Liver (tissue), 9 donors: Measurements from ENCODE around the gene EME1. TPM values are rescaled to one million over a fixed set of nuclear protein-coding genes. Genes with fewer than 3 reads are reported as not detected.

Experiments
- DNase-seq: peaks from one replicate; pipeline ENCODE4 v3.0.0-alpha.2; 2017; ENCODE audit warnings: low spot score
- H3K27ac ChIP-seq, 2 donors: one replicate each; pipeline ENCODE4 v1.7.0; 2013; ENCODE audit warnings: inconsistent platforms in 2 of 2, low read length in 2 of 2, control low read depth in 1 of 2, low read depth in 1 of 2, mild to moderate bottlenecking in 1 of 2
- H3K27me3 ChIP-seq, 4 donors: one replicate each; pipeline versions ENCODE4 v1.6.1 to v1.7.0; 2013; ENCODE audit warnings: low read length in 3 of 4, inconsistent platforms in 1 of 4, mild to moderate bottlenecking in 1 of 4, moderate library complexity in 1 of 4; ENCODE audit not compliant: control insufficient read depth in 4 of 4, insufficient read depth in 4 of 4
- H3K36me3 ChIP-seq, 4 donors: one replicate each; pipeline versions ENCODE4 v1.6.1 to v1.7.0; 2013; ENCODE audit warnings: low read length in 3 of 4, mild to moderate bottlenecking in 3 of 4, low read depth in 1 of 4, moderate library complexity in 1 of 4; ENCODE audit not compliant: control insufficient read depth in 4 of 4, insufficient read depth in 3 of 4
- H3K4me1 ChIP-seq, 4 donors: one replicate each; pipeline versions ENCODE4 v1.6.1 to v1.7.0; 2013; ENCODE audit warnings: low read length in 3 of 4, mild to moderate bottlenecking in 3 of 4, moderate library complexity in 1 of 4; ENCODE audit not compliant: control insufficient read depth in 4 of 4, insufficient read depth in 4 of 4
- H3K4me3 ChIP-seq, 3 donors: one replicate each; pipeline versions ENCODE4 v1.6.1 to v1.7.0; 2013; ENCODE audit warnings: low read length in 3 of 3, control low read depth in 1 of 3, low read depth in 1 of 3, mild to moderate bottlenecking in 1 of 3
- H3K9ac ChIP-seq, 2 donors: one replicate each; pipeline ENCODE4 v1.7.0; 2013; ENCODE audit warnings: low read length in 2 of 2, mild to moderate bottlenecking in 2 of 2, moderate library complexity in 2 of 2, control low read depth in 1 of 2, low read depth in 1 of 2
- H3K9me3 ChIP-seq, 4 donors: one replicate each; pipeline versions ENCODE4 v1.6.1 to v1.7.0; 2013; ENCODE audit warnings: low read length in 3 of 4; ENCODE audit not compliant: control insufficient read depth in 4 of 4
- ATF3 ChIP-seq: IDR thresholded peaks from 2 replicates; pipeline ENCODE4 v1.6.1; 2016; ENCODE audit warnings: antibody characterized with exemption
- EGR1 ChIP-seq, 2 donors: IDR thresholded peaks; 2 replicates each; pipeline ENCODE4 v1.6.1; 2016 to 2018; ENCODE audit warnings: antibody characterized with exemption in 2 of 2, low read depth in 2 of 2
- FOXA1 ChIP-seq: IDR thresholded peaks from 2 replicates; pipeline ENCODE4 v1.6.1; 2016; ENCODE audit warnings: antibody characterized with exemption
- FOXA2 ChIP-seq: IDR thresholded peaks from 2 replicates; pipeline ENCODE4 v1.6.1; 2016; ENCODE audit warnings: antibody characterized with exemption
- GABPA ChIP-seq, 2 donors: IDR thresholded peaks in 1 of 2; conservative IDR thresholded peaks in 1 of 2; 2 replicates each; pipeline ENCODE4 v1.6.1; 2016; ENCODE audit warnings: antibody characterized with exemption in 2 of 2, mild to moderate bottlenecking in 1 of 2, moderate library complexity in 1 of 2
- HNF4A ChIP-seq, 2 donors: conservative IDR thresholded peaks; 2 replicates each; pipeline ENCODE4 v1.6.1; 2016; ENCODE audit warnings: antibody characterized with exemption in 2 of 2, mild to moderate bottlenecking in 2 of 2
- HNF4G ChIP-seq: IDR thresholded peaks from 2 replicates; pipeline ENCODE4 v1.6.1; 2016; ENCODE audit warnings: antibody characterized with exemption
- JUND ChIP-seq, 2 donors: IDR thresholded peaks; 2 replicates each; pipeline ENCODE4 v1.6.1; 2016; ENCODE audit warnings: antibody characterized with exemption in 2 of 2
- MAX ChIP-seq: IDR thresholded peaks from 2 replicates; pipeline ENCODE4 v1.6.1; 2016; ENCODE audit warnings: antibody characterized with exemption
- NR2F2 ChIP-seq: IDR thresholded peaks from 2 replicates; pipeline ENCODE4 v1.6.1; 2016; ENCODE audit warnings: antibody characterized with exemption
- RAD21 ChIP-seq, 2 donors: IDR thresholded peaks; 2 replicates each; pipeline ENCODE4 v1.6.1; 2016; ENCODE audit warnings: antibody characterized with exemption in 2 of 2, mild to moderate bottlenecking in 2 of 2
- REST ChIP-seq: IDR thresholded peaks from 2 replicates; pipeline ENCODE4 v1.6.1; 2016; ENCODE audit warnings: antibody characterized with exemption, mild to moderate bottlenecking
- SP1 ChIP-seq: IDR thresholded peaks from 2 replicates; pipeline ENCODE4 v1.6.1; 2018; ENCODE audit warnings: antibody characterized with exemption, mild to moderate bottlenecking
- TAF1 ChIP-seq: conservative IDR thresholded peaks from 2 replicates; pipeline ENCODE4 v1.6.1; 2016; ENCODE audit warnings: antibody characterized with exemption, mild to moderate bottlenecking
- YY1 ChIP-seq: IDR thresholded peaks from 2 replicates; pipeline ENCODE4 v1.6.1; 2016; ENCODE audit warnings: antibody characterized with exemption, mild to moderate bottlenecking
- ZBTB33 ChIP-seq: IDR thresholded peaks from 2 replicates; pipeline ENCODE4 v1.6.1; 2016; ENCODE audit warnings: antibody characterized with exemption
- WGBS: extraction: QIAGEN DNeasy Blood & Tissue Kit; methylation state at CpG from one replicate; pipeline ENCODE4 v1.1.7; 2013; 5-methylcytosine and 5-hydroxymethylcytosine counted together
- polyA plus RNA-seq, 2 donors: library from polyadenylated mRNA; stranded (reverse) in 1 of 2; unstranded in 1 of 2; fragments of 200-250 nt in 1 of 2; fragments of >200 nt in 1 of 2; fragmentation: Nextera tagmentation in 1 of 2; extraction: Ambion mirVana in 1 of 2; gene quantifications; one replicate each; pipeline versions ENCODE4 v1.2.1 to v1.2.3, GENCODE V29; 2013 to 2015
- total RNA-seq, 2 donors: library from RNA; depleted of rRNA; stranded (reverse); fragments of >200 nt; gene quantifications; one replicate each; pipeline ENCODE4 v1.2.3, GENCODE V29; 2014
- donor health status: healthy.
- donor health status: healthy.
- donor health status: healthy.
- donor health status: healthy.
- donor health status: healthy.

EME1 gene
- total and polyA plus RNA-seq, 4 donors = 0.08 to 3.4 (median 0.35) TPM

GRCh38 chr17:50328363-50329325, 44.4 kb upstream of the EME1 start:
- Histone ChIP-seq H3K4me1 (no peaks in the 10 kb centered on the region), H3K36me3 (no peaks in the 10 kb centered on the region), H3K9ac (no peak overlapping the region), H3K4me3 (no peak overlapping the region), H3K27ac (no peak overlapping the region), H3K9me3 (no peaks in the 10 kb centered on the region), H3K27me3 (no peaks in the 10 kb centered on the region)
- WGBS = 83% methylated on average over 21 of the region's 21 CpGs
- DNase-seq = no peak
- TF ChIP-seq REST (no peak), YY1 (no peak), MAX (no peak), RAD21 (IDR thresholded peaks at IDR 0.05) (no peak), GABPA (IDR thresholded peaks at IDR 0.05 in 1 of 2, conservative IDR thresholded peaks at IDR 0.05 in 1 of 2) (no peak), ATF3 (no peak), HNF4G (no peak), SP1 (no peak), EGR1 (IDR thresholded peaks at IDR 0.05; ENCODE audit: low read depth in 2 of 2) (no peak), JUND (IDR thresholded peaks at IDR 0.05) (no peak), HNF4A (conservative IDR thresholded peaks at IDR 0.05) (no peak), FOXA1 (no peak), NR2F2 (no peak), FOXA2 (no peak), TAF1 (no peak)

GRCh38 chr17:50329716-50330115, 43.3 kb upstream of the EME1 start:
- no peaks in the 10 kb centered on the region for H3K9me3 ChIP-seq
- H3K9ac ChIP-seq = no peak overlapping the region
- no peak for TF ChIP-seq REST
- TF ChIP-seq ZBTB33 = no peak
- TF ChIP-seq FOXA2 = no peak
- TF ChIP-seq SP1 = no peak
- no peak for TF ChIP-seq GABPA (IDR thresholded peaks at IDR 0.05 in 1 of 2, conservative IDR thresholded peaks at IDR 0.05 in 1 of 2)
- no peak for TF ChIP-seq MAX
- TF ChIP-seq ATF3 = no peak
- no peaks in the 10 kb centered on the region for H3K36me3 ChIP-seq
- H3K27me3 ChIP-seq = no peaks in the 10 kb centered on the region
- H3K4me1 ChIP-seq = no peaks in the 10 kb centered on the region
- no peak overlapping the region for H3K4me3 ChIP-seq
- 87% methylated on average over 3 of the region's 3 CpGs for WGBS
- H3K27ac ChIP-seq = no peak overlapping the region
- DNase-seq = no peak
